Calu3 (cell line): ENCODE data around the gene ACOT9. TPM values are rescaled to one million over a fixed set of nuclear protein-coding genes. Genes with fewer than 3 reads are reported as not detected.

ENCODE experiments used
- BruUV-seq: library from RNA; stranded (reverse); fragments of 400-500 nt; replicated peaks from 2 replicates; lab custom pipeline; 2021; lab: Mats Ljungman, UMichigan
- CTCF ChIA-PET: fragments of 300-600 bp; sonication (Branson Sonifier 250); formaldehyde crosslinking; loops from one replicate; lab custom pipeline; 2022; ENCODE audit warnings: antibody characterized with exemption; lab: Charles Lee
- DNase-seq: peaks from one replicate; pipeline ENCODE4 v3.0.0; 2022
- H3K27ac Mint-ChIP-seq: one replicate; pipeline ENCODE4 v1.8.0; 2022; ENCODE audit warnings: mixed read lengths; ENCODE audit not compliant: unreplicated experiment
- H3K27me3 Mint-ChIP-seq: one replicate; pipeline ENCODE4 v1.8.0; 2022; ENCODE audit warnings: mixed read lengths; ENCODE audit not compliant: unreplicated experiment
- H3K36me3 Mint-ChIP-seq: one replicate; pipeline ENCODE4 v1.8.0; 2022; ENCODE audit warnings: mild to moderate bottlenecking, moderate library complexity, mixed read lengths; ENCODE audit not compliant: insufficient read depth, unreplicated experiment
- H3K4me1 Mint-ChIP-seq: one replicate; pipeline ENCODE4 v1.8.0; 2022; ENCODE audit warnings: mild to moderate bottlenecking, low read depth, mixed read lengths; ENCODE audit not compliant: unreplicated experiment
- H3K4me3 Mint-ChIP-seq: one replicate; pipeline ENCODE4 v1.8.0; 2022; ENCODE audit warnings: mild to moderate bottlenecking, low read depth, moderate library complexity, mixed read lengths; ENCODE audit not compliant: unreplicated experiment
- H3K9me3 Mint-ChIP-seq: one replicate; pipeline ENCODE4 v1.8.0; 2022; ENCODE audit warnings: low read depth, mixed read lengths; ENCODE audit not compliant: unreplicated experiment
- CTCF ChIP-seq: fragments of 200-600 bp; IDR thresholded peaks from one replicate; pipeline ENCODE4 v1.8.0; 2022; ENCODE audit warnings: antibody characterized with exemption; ENCODE audit not compliant: unreplicated experiment
- intact Hi-C: fragments of 100-400 bp; cut with micrococcal nuclease; formaldehyde crosslinking; loops from one replicate; pipeline ENCODE4 v1.10.0; 2022; ENCODE audit not compliant: unreplicated experiment
- total RNA-seq: library from RNA; stranded (reverse); gene quantifications from 2 replicates; pipeline ENCODE4 v1.2.3, GENCODE V29; 2022

Gene ACOT9
- total RNA-seq, 1 experiment from 2014 or later, result 49.6 TPM

DNA sequence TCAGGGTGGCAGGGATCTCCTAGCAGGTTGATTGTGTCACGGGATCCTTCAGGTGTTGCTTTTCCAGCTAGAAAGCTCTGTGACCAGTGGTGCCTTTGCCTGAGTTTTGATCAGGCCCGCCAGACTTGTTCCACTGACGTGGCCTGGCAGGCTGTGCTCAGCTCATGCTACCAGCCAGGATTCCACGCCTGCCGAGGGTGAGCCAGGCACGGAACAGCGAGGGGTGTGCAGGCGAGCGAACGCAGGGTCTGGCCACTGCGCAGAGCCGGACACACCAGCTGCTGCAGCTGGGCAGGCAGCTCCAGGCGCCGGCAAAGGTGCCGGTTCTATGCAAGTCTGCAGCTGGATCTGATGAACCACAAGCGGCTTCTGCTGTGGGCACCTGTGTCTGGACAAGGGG is 22.8 kb upstream of the ACOT9 start:
- intact Hi-C loops, result no loop called here
- TF ChIP-seq CTCF, result no peak
- Mint-ChIP-seq H3K4me1 (no peaks in the 10 kb centered on the region), H3K9me3 (no peaks in the 10 kb centered on the region), H3K36me3 (no peaks in the 10 kb centered on the region), H3K4me3 (no peak overlapping the region), H3K27me3 (no peaks in the 10 kb centered on the region), H3K27ac (no peak overlapping the region)
- CTCF ChIA-PET, result no interaction called here
- BruUV-seq, result no TSS peak
- DNase-seq, result no peak

DNA sequence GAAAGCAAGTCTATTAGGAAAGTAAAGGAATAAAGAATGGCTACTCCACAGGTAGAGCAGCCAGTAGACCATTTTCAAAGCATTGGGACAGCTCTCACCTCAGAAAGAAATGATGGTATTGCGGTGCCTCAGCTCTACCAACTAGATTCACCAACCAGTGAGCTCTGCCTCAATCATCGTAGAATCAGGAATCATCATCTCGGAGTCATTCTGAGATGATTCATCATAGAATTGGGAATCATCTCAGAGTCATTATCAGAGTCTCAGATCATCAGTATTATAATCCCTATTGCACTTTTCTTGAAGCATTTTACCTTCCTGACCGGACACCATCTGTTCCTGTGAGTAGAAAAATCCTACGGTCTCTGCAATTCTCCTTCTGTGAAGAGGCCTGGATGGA is 22.4 kb upstream of the ACOT9 start:
- no TSS peak for BruUV-seq
- intact Hi-C loops, result no loop called here
- H3K27ac Mint-ChIP-seq, result no peak overlapping the region
- no peaks in the 10 kb centered on the region for H3K27me3 Mint-ChIP-seq
- no peak for DNase-seq
- H3K4me3 Mint-ChIP-seq, result no peak overlapping the region
- CTCF ChIA-PET, result no interaction called here
- TF ChIP-seq CTCF, result no peak
- no peaks in the 10 kb centered on the region for H3K36me3 Mint-ChIP-seq
- H3K9me3 Mint-ChIP-seq, result no peaks in the 10 kb centered on the region
- H3K4me1 Mint-ChIP-seq, result no peaks in the 10 kb centered on the region

DNA sequence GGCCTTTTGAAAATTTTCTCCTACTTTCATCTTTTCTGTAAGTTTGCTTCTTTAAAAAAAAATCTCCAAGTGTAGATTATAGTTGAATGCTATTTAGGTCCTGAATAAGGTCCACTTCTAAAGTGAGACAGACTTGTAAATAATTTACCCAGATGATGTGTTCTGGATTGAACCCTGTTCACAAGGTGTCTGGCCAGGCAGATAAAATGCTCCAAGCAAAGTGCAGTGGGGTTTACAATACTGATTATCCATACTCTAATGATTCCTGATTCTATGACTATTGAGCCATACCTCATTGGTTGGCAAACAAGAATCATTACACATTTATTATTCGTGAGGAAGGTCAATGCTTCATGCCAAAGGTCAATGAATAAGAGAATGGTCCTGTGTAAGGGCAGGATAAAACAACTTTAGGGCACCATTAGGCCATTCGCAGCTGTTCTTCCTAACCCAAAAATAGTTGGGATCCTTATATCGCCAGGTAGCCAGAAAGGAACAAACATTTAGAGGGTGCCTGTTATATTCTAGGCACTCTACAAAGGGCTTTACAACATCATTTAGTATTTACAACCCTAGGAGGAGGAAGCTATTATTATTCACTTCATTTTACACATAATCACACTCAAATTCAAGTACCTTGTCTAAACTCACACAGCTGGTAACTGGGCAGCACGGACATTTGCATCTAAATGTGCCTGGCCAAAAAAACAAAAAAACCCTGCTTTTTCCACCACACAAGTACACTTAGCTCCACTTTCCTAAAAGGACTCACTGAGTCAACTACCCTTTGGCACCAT is 21.3 kb upstream of the ACOT9 start:
- CTCF ChIA-PET, result interaction anchor here (0.6 kb wide), 1 partner anchor 29 kb away, joined by 8 read pairs; no protein-coding TSS in a partner anchor
- BruUV-seq, result no TSS peak
- no peak for DNase-seq
- H3K27ac Mint-ChIP-seq, result no peak overlapping the region
- no peak overlapping the region for H3K4me3 Mint-ChIP-seq
- TF ChIP-seq CTCF, result no peak
- H3K36me3 Mint-ChIP-seq, result no peaks in the 10 kb centered on the region
- intact Hi-C loops, result no loop called here
- no peaks in the 10 kb centered on the region for H3K4me1 Mint-ChIP-seq
- no peaks in the 10 kb centered on the region for H3K9me3 Mint-ChIP-seq
- H3K27me3 Mint-ChIP-seq, result no peaks in the 10 kb centered on the region

- H3K4me3 Mint-ChIP-seq, result no peak overlapping the region
- CTCF ChIA-PET, result no interaction called here
- no peaks in the 10 kb centered on the region for H3K4me1 Mint-ChIP-seq
- TF ChIP-seq CTCF, result no peak
- H3K27ac Mint-ChIP-seq, result no peak overlapping the region
- no TSS peak for BruUV-seq
- intact Hi-C loops, result no loop called here
- DNase-seq, result no peak
- H3K9me3 Mint-ChIP-seq, result no peaks in the 10 kb centered on the region
- no peaks in the 10 kb centered on the region for H3K27me3 Mint-ChIP-seq
- H3K36me3 Mint-ChIP-seq, result no peaks in the 10 kb centered on the region
Measured at GRCh38 chrX:23759821-23760220, 16.7 kb upstream of the ACOT9 start.
